Measurements from ENCODE around the gene NKX6-2.

Gene NKX6-2

DNA sequence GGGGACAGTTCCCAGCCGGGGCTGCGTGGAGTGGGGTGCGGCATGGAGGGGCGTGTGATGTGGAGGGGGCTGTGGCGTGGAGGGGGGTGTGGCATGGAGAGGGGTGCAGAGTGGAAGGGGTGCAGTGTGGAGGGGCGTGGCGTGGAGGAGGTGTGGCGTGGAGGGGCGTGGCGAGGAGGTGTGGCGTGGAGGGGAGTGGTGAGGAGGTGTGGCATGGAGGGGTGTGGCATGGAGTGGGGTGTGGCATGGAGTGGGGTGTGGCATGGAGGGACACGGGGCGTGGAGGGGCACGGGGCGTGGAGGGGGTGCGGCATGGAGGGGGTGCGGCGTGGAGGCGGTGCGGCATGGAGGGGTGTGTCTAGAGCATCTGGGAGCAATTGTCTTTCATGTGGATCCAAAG, 33.6 kb downstream of the NKX6-2 start:
- Histone ChIP-seq H3K4me3 (ENCODE audit: insufficient read depth in 1 of 2, low read depth in 1 of 2, low read length in 2 of 2) (no peak overlapping the region), H4K8ac (ENCODE audit: low read length) (no peak overlapping the region), H3K27me3 (ENCODE audit: control insufficient read depth in 1 of 2, insufficient read depth in 1 of 2, low read length in 2 of 2) (no peaks in the 10 kb centered on the region), H2BK120ac (ENCODE audit: low read depth, low read length) (no peak overlapping the region), H3K9me3 (ENCODE audit: control insufficient read depth, low read length) (no peaks in the 10 kb centered on the region), H3K27ac (ENCODE audit: low read length, poor library complexity, severe bottlenecking) (no peak overlapping the region), H3K4ac (ENCODE audit: low read depth in 1 of 2, low read length in 2 of 2) (no peak overlapping the region), H2BK5ac (ENCODE audit: low read depth, low read length, poor library complexity, severe bottlenecking) (no peak overlapping the region), H3K4me1 (ENCODE audit: control insufficient read depth, insufficient read depth, low read depth, low read length) (peaks cover 6% of the 10 kb centered on the region), H3K36me3 (ENCODE audit: control insufficient read depth in 1 of 2, insufficient read depth in 2 of 2, low read depth in 1 of 2, low read length in 2 of 2) (peaks cover 41 to 70% of the 10 kb centered on the region in 2 experiments), H2BK15ac (ENCODE audit: low read depth, poor library complexity, severe bottlenecking) (no peak overlapping the region), H2AFZ (ENCODE audit: low read depth, low read length) (no peak overlapping the region), H3K9ac (ENCODE audit: low read length) (no peak overlapping the region), H3K18ac (ENCODE audit: low read depth in 1 of 2, low read length in 2 of 2) (no peak overlapping the region), H3K14ac (ENCODE audit: low read length in 2 of 2) (no peak overlapping the region), H2BK12ac (ENCODE audit: low read length in 2 of 2) (no peak overlapping the region), H4K91ac (ENCODE audit: low read length) (no peak overlapping the region), H2AK5ac (ENCODE audit: low read length, severe bottlenecking) (no peak overlapping the region), H3K23ac (ENCODE audit: low read length in 2 of 2) (no peak overlapping the region), H3K79me1 (replicated peaks; ENCODE audit: low read length, poor library complexity, severe bottlenecking) (no peaks in the 10 kb centered on the region), H3K4me2 (ENCODE audit: low read length, poor library complexity, severe bottlenecking) (no peak overlapping the region)
- WGBS, result 98% methylated on average over 11 of the region's 20 CpGs
- no peak for DNase-seq

DNA sequence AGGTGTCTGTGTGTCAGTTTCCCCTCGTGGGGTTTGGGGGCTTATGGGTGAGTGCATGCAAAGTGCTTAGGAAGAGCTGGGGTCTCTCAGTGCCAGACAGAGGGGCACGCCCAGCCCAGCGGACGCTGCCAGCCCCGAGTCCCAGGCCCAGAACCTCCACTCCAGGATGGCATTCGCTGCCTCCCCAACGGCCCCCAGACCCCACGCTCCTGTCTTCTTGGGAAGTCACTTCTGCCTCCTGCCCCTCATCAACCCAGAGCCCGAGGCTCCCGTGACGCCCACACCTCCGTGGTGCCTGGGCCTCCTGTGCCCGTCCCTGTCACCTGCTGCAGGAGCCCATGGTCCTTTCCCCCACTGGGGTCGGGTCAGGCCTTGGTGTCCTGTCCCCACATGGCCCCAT, 35.0 kb downstream of the NKX6-2 start:
- Histone ChIP-seq H2BK12ac (ENCODE audit: low read length in 2 of 2) (no peak overlapping the region), H2AK5ac (ENCODE audit: low read length, severe bottlenecking) (no peak overlapping the region), H3K4me3 (ENCODE audit: insufficient read depth in 1 of 2, low read depth in 1 of 2, low read length in 2 of 2) (no peak overlapping the region), H3K18ac (ENCODE audit: low read depth in 1 of 2, low read length in 2 of 2) (no peak overlapping the region), H3K23ac (ENCODE audit: low read length in 2 of 2) (no peak overlapping the region), H3K14ac (ENCODE audit: low read length in 2 of 2) (no peak overlapping the region), H2AFZ (ENCODE audit: low read depth, low read length) (no peak overlapping the region), H4K91ac (ENCODE audit: low read length) (no peak overlapping the region), H2BK120ac (ENCODE audit: low read depth, low read length) (no peak overlapping the region), H3K9ac (ENCODE audit: low read length) (no peak overlapping the region), H2BK5ac (ENCODE audit: low read depth, low read length, poor library complexity, severe bottlenecking) (no peak overlapping the region), H3K79me1 (replicated peaks; ENCODE audit: low read length, poor library complexity, severe bottlenecking) (peaks cover 3% of the 10 kb centered on the region), H4K8ac (ENCODE audit: low read length) (no peak overlapping the region), H3K36me3 (ENCODE audit: control insufficient read depth in 1 of 2, insufficient read depth in 2 of 2, low read depth in 1 of 2, low read length in 2 of 2) (peaks cover 31 to 58% of the 10 kb centered on the region in 2 experiments), H3K4ac (ENCODE audit: low read depth in 1 of 2, low read length in 2 of 2) (no peak overlapping the region), H3K9me3 (ENCODE audit: control insufficient read depth, low read length) (no peaks in the 10 kb centered on the region), H3K4me1 (ENCODE audit: control insufficient read depth, insufficient read depth, low read depth, low read length) (peaks cover 10% of the 10 kb centered on the region), H2BK15ac (ENCODE audit: low read depth, poor library complexity, severe bottlenecking) (no peak overlapping the region), H3K4me2 (ENCODE audit: low read length, poor library complexity, severe bottlenecking) (no peak overlapping the region), H3K27me3 (ENCODE audit: control insufficient read depth in 1 of 2, insufficient read depth in 1 of 2, low read length in 2 of 2) (no peaks in the 10 kb centered on the region), H3K27ac (ENCODE audit: low read length, poor library complexity, severe bottlenecking) (no peak overlapping the region)
- WGBS, result 92% methylated on average over 14 of the region's 14 CpGs
- no peak for DNase-seq

DNA sequence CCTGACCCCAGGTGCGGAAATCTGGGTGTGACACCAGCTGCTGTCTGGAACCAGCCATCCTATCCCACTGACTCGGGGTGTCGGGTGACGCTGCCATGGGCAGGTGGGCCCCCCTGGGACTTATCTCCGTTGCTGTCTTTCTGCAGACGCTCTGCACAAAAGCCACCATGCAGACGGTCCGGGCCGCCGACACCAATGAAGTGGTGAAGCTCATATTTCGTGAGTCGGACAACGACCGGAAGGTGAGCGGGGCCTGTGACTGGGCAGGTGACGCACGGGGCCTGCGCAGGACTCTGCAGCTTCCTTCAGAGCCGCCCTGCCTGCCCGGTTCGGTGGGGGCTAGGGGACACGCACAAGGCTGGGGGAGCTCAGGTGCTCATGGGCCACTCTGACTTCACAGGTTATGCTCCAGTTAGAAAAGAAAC, 36.6 kb downstream of the NKX6-2 start:
- Histone ChIP-seq H2BK5ac (ENCODE audit: low read depth, low read length, poor library complexity, severe bottlenecking) (no peak overlapping the region), H3K9ac (ENCODE audit: low read length) (no peak overlapping the region), H2BK120ac (ENCODE audit: low read depth, low read length) (no peak overlapping the region), H3K27me3 (ENCODE audit: control insufficient read depth in 1 of 2, insufficient read depth in 1 of 2, low read length in 2 of 2) (no peaks in the 10 kb centered on the region), H2AK5ac (ENCODE audit: low read length, severe bottlenecking) (no peak overlapping the region), H2BK15ac (ENCODE audit: low read depth, poor library complexity, severe bottlenecking) (no peak overlapping the region), H3K4me1 (ENCODE audit: control insufficient read depth, insufficient read depth, low read depth, low read length) (peaks cover 15% of the 10 kb centered on the region), H3K18ac (ENCODE audit: low read depth in 1 of 2, low read length in 2 of 2) (no peak overlapping the region), H4K91ac (ENCODE audit: low read length) (no peak overlapping the region), H3K14ac (ENCODE audit: low read length in 2 of 2) (no peak overlapping the region), H3K27ac (ENCODE audit: low read length, poor library complexity, severe bottlenecking) (no peak overlapping the region), H3K79me1 (replicated peaks; ENCODE audit: low read length, poor library complexity, severe bottlenecking) (peaks cover 5% of the 10 kb centered on the region), H3K4ac (ENCODE audit: low read depth in 1 of 2, low read length in 2 of 2) (no peak overlapping the region), H3K9me3 (ENCODE audit: control insufficient read depth, low read length) (no peaks in the 10 kb centered on the region), H3K4me2 (ENCODE audit: low read length, poor library complexity, severe bottlenecking) (no peak overlapping the region), H3K4me3 (ENCODE audit: insufficient read depth in 1 of 2, low read depth in 1 of 2, low read length in 2 of 2) (no peak overlapping the region), H2AFZ (ENCODE audit: low read depth, low read length) (no peak overlapping the region), H3K36me3 (ENCODE audit: control insufficient read depth in 1 of 2, insufficient read depth in 2 of 2, low read depth in 1 of 2, low read length in 2 of 2) (peaks cover 25 to 47% of the 10 kb centered on the region in 2 experiments), H2BK12ac (ENCODE audit: low read length in 2 of 2) (no peak overlapping the region), H4K8ac (ENCODE audit: low read length) (no peak overlapping the region), H3K23ac (ENCODE audit: low read length in 2 of 2) (no peak overlapping the region)
- WGBS, result 90% methylated on average over 22 of the region's 22 CpGs
- no peak for DNase-seq

DNA sequence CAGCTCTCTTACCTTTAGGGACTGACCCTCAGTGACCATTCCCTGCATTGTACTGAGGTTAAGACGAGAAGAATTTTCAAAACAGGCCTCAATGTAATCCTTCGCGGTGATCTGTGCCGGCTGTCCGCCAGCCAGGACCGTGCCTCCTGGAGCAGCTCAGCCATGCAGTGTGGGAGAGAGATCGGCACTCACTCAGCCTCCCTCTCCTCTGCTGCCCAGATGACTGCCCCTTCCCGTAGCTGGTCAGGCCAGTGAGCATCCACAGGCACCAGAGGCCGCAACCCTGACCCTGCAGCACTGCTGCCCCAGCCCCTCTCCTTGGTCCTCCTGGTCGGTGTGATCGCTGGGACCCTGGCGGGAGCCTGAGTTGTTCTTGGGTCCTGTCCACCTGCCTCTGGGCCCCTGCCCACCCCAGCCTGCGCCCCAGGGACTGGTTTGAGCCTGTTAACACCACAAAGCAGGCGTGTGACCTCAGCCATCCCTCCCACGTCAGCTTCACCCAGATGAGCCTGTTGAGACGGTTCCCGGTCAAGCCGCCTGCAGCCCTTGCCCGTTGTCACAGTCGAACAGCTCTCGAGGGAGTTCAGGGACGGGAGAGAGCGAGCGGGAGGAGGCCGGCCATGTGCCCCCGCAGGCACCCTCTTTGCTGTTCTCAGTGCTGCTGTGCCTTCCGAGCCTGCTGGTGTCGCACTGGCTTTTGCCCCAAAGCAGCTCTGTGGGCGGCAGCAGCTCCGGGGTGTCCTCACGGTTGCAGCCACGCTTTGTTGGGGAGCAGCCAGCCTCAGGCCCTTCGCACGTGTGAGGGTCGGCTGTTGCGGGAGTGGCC, 37.2 kb downstream of the NKX6-2 start:
- no peaks in the 10 kb centered on the region for H3K9me3 ChIP-seq (ENCODE audit: control insufficient read depth, low read length)
- no peaks in the 10 kb centered on the region for H3K27me3 ChIP-seq (ENCODE audit: control insufficient read depth in 1 of 2, insufficient read depth in 1 of 2, low read length in 2 of 2)
- H2AK5ac ChIP-seq (ENCODE audit: low read length, severe bottlenecking), result no peak overlapping the region
- H4K91ac ChIP-seq (ENCODE audit: low read length), result no peak overlapping the region
- no peak overlapping the region for H3K14ac ChIP-seq (ENCODE audit: low read length in 2 of 2)
- no peak overlapping the region for H2BK12ac ChIP-seq (ENCODE audit: low read length in 2 of 2)
- no peak for DNase-seq
- no peak overlapping the region for H2BK120ac ChIP-seq (ENCODE audit: low read depth, low read length)
- no peak overlapping the region for H3K23ac ChIP-seq (ENCODE audit: low read length in 2 of 2)
- WGBS, result 93% methylated on average over 36 of the region's 36 CpGs
- no peak overlapping the region for H3K18ac ChIP-seq (ENCODE audit: low read depth in 1 of 2, low read length in 2 of 2)
- H3K4me1 ChIP-seq (ENCODE audit: control insufficient read depth, insufficient read depth, low read depth, low read length), result peaks cover 21% of the 10 kb centered on the region
- H3K4ac ChIP-seq (ENCODE audit: low read depth in 1 of 2, low read length in 2 of 2), result no peak overlapping the region
- H3K36me3 ChIP-seq (ENCODE audit: control insufficient read depth in 1 of 2, insufficient read depth in 2 of 2, low read depth in 1 of 2, low read length in 2 of 2), result peaks cover 19 to 41% of the 10 kb centered on the region in 2 experiments
- H3K79me1 ChIP-seq (replicated peaks; ENCODE audit: low read length, poor library complexity, severe bottlenecking), result peaks cover 5% of the 10 kb centered on the region
- H3K4me2 ChIP-seq (ENCODE audit: low read length, poor library complexity, severe bottlenecking), result no peak overlapping the region
- H2BK15ac ChIP-seq (ENCODE audit: low read depth, poor library complexity, severe bottlenecking), result no peak overlapping the region
- H2BK5ac ChIP-seq (ENCODE audit: low read depth, low read length, poor library complexity, severe bottlenecking), result no peak overlapping the region
- no peak overlapping the region for H3K9ac ChIP-seq (ENCODE audit: low read length)
- H3K4me3 ChIP-seq (ENCODE audit: insufficient read depth in 1 of 2, low read depth in 1 of 2, low read length in 2 of 2), result no peak overlapping the region
- H4K8ac ChIP-seq (ENCODE audit: low read length), result no peak overlapping the region
- H2AFZ ChIP-seq (ENCODE audit: low read depth, low read length), result no peak overlapping the region
- no peak overlapping the region for H3K27ac ChIP-seq (ENCODE audit: low read length, poor library complexity, severe bottlenecking)

Measured in mesenchymal stem cell (in vitro differentiated cells and primary cell).